Upper lobe of left lung (tissue), 4 donors: Measurements from ENCODE around the gene KCNMA1.

Source experiments
- EP300 ChIP-seq, 4 donors: sonication (generic); formaldehyde crosslinking; IDR thresholded peaks; one replicate each; pipeline ENCODE4 v1.5.1; 2017; ENCODE audit warnings: antibody characterized with exemption in 4 of 4, control low read depth in 2 of 4
- POLR2A ChIP-seq, 4 donors: fragments of 450-650 bp; IDR thresholded peaks; one replicate each; pipeline ENCODE4 v1.5.1; 2016 to 2017; ENCODE audit warnings: antibody characterized with exemption in 4 of 4, mild to moderate bottlenecking in 2 of 4
- POLR2AphosphoS5 ChIP-seq, 2 donors: sonication (generic); formaldehyde crosslinking; IDR thresholded peaks; one replicate each; pipeline ENCODE4 v1.5.1; 2017; ENCODE audit warnings: antibody characterized with exemption in 2 of 2
- TF ChIP-seq, protein P1 (sequence below), 6 experiments: fragments of 450-650 bp in 4 of 6; fragments of 200-600 bp in 2 of 6; sonication (generic) in 2 of 6; IDR thresholded peaks; one replicate each; pipeline ENCODE4 v1.5.1; 2016 to 2019; ENCODE audit warnings: antibody characterized with exemption in 6 of 6

DNA sequence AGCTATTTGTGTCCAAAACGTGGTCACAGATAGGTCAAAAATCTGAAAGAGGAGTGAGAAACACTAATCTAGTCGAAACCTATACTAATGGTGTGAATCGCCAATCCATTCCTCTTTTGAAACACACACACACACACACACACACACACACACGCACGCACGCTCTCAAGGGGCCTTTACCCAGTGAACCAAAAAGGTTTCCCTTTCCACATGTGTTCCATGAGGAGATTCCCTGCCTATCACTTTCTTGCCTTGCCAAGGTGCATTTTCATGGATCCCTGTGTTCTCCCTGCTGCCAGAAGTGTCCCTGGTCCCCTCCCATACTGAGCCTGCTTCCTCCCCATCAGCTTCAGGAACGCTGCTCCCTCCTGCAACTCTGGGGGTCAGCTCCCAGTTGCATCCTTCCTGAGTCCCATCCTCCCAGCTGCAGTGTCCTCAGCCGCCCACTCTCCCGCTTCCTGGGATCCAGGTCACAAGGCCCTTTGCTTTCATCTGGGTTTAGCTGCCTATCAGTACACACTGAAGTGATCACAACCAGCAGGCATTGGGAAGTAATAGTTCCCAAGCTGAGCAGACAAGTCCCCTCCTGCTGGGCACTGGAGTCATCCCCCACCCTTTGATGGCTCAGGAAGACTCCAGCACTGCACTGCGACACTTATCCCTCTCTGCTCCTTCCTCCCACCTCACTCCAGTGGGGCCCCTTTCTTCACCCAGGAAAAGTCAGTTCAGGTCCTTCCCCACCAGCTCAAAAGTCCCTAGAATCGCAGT lies 49.2 kb upstream of the KCNMA1 start:
- TF ChIP-seq, protein P1, sequence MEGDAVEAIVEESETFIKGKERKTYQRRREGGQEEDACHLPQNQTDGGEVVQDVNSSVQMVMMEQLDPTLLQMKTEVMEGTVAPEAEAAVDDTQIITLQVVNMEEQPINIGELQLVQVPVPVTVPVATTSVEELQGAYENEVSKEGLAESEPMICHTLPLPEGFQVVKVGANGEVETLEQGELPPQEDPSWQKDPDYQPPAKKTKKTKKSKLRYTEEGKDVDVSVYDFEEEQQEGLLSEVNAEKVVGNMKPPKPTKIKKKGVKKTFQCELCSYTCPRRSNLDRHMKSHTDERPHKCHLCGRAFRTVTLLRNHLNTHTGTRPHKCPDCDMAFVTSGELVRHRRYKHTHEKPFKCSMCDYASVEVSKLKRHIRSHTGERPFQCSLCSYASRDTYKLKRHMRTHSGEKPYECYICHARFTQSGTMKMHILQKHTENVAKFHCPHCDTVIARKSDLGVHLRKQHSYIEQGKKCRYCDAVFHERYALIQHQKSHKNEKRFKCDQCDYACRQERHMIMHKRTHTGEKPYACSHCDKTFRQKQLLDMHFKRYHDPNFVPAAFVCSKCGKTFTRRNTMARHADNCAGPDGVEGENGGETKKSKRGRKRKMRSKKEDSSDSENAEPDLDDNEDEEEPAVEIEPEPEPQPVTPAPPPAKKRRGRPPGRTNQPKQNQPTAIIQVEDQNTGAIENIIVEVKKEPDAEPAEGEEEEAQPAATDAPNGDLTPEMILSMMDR (IDR thresholded peaks at IDR 0.05), result no peak
- no peak for TF ChIP-seq POLR2A (IDR thresholded peaks at IDR 0.05)
- no peak for TF ChIP-seq POLR2AphosphoS5 (IDR thresholded peaks at IDR 0.05)
- no peak for TF ChIP-seq EP300 (IDR thresholded peaks at IDR 0.05)
